HepG2 (cell line): ENCODE data around the gene CAST. TPM values are rescaled to one million over a fixed set of nuclear protein-coding genes. Genes with fewer than 3 reads are reported as not detected.

Experiments used
- CHD2 ChIP-seq: IDR thresholded peaks from 2 replicates; pipeline ENCODE4 v1.6.1; 2011; ENCODE audit warnings: low read depth, low read length, improper control_type of control experiment
- DMAP1 ChIP-seq: IDR thresholded peaks from 2 replicates; pipeline ENCODE4 v1.6.1; 2016
- GABPB1 ChIP-seq: IDR thresholded peaks from 2 replicates; pipeline ENCODE4 v1.6.1; 2016; ENCODE audit warnings: mild to moderate bottlenecking, missing genetic modification reagents, moderate library complexity, missing compliant biosample characterization
- HMGXB4 ChIP-seq, 2 experiments: sonication (generic) in 1 of 2; formaldehyde crosslinking in 1 of 2; IDR thresholded peaks; 2 replicates each; pipeline versions ENCODE4 v1.4.0 to v1.6.1; 2018 to 2020; ENCODE audit warnings: missing genetic modification reagents in 2 of 2, borderline replicate concordance in 1 of 2, low read depth in 1 of 2, mild to moderate bottlenecking in 1 of 2, missing biosample characterization in 1 of 2
- MEIS1 ChIP-seq: sonication (generic); formaldehyde crosslinking; IDR thresholded peaks from 2 replicates; pipeline ENCODE4 v1.9.0; 2021; ENCODE audit warnings: mild to moderate bottlenecking, missing genetic modification reagents, moderate library complexity, borderline replicate concordance
- MEIS2 ChIP-seq: sonication (generic); formaldehyde crosslinking; IDR thresholded peaks from 2 replicates; pipeline ENCODE4 v1.9.0; 2021; ENCODE audit warnings: mild to moderate bottlenecking, missing genetic modification reagents
- MYNN ChIP-seq: sonication (generic); formaldehyde crosslinking; IDR thresholded peaks from 2 replicates; pipeline ENCODE4 v1.4.0; 2020; ENCODE audit warnings: mild to moderate bottlenecking, low read depth, missing genetic modification reagents
- NR2C2 ChIP-seq: sonication (generic); formaldehyde crosslinking; IDR thresholded peaks from 2 replicates; pipeline ENCODE4 v1.4.0; 2020; ENCODE audit warnings: missing genetic modification reagents, mild to moderate bottlenecking, moderate library complexity, borderline replicate concordance
- NR2F6 ChIP-seq, 2 experiments: IDR thresholded peaks; 2 replicates each; pipeline ENCODE4 v1.6.1; 2016; ENCODE audit warnings: antibody characterized with exemption in 1 of 2, mild to moderate bottlenecking in 1 of 2
- PHF21A ChIP-seq: sonication (generic); formaldehyde crosslinking; IDR thresholded peaks from 2 replicates; pipeline ENCODE4 v1.5.0; 2020; ENCODE audit warnings: mild to moderate bottlenecking, missing genetic modification reagents
- POLR2A ChIP-seq, 2 experiments: IDR thresholded peaks; 2 replicates each; pipeline ENCODE4 v1.6.1; 2011; ENCODE audit warnings: low read depth in 2 of 2, low read length in 2 of 2, mild to moderate bottlenecking in 1 of 2, moderate library complexity in 1 of 2; ENCODE audit not compliant: insufficient read depth in 1 of 2
- RFX3 ChIP-seq: IDR thresholded peaks from 2 replicates; pipeline ENCODE4 v1.6.1; 2016; ENCODE audit warnings: missing biosample characterization, missing genetic modification reagents
- RXRA ChIP-seq: sonication (generic); formaldehyde crosslinking; IDR thresholded peaks from 2 replicates; pipeline ENCODE4 v1.5.1; 2020; ENCODE audit warnings: missing genetic modification reagents
- SP5 ChIP-seq: IDR thresholded peaks from 2 replicates; pipeline ENCODE4 v1.6.1; 2016; ENCODE audit warnings: low read depth, borderline replicate concordance
- WIZ ChIP-seq: sonication (generic); formaldehyde crosslinking; IDR thresholded peaks from 2 replicates; pipeline ENCODE4 v1.5.1; 2020; ENCODE audit warnings: mild to moderate bottlenecking, missing genetic modification reagents
- ZNF234 ChIP-seq: sonication (generic); formaldehyde crosslinking; conservative IDR thresholded peaks from 2 replicates; pipeline ENCODE4 v1.5.1; 2020; ENCODE audit warnings: mild to moderate bottlenecking, missing genetic modification reagents
- ZNF292 ChIP-seq: sonication (generic); formaldehyde crosslinking; IDR thresholded peaks from 2 replicates; pipeline ENCODE4 v1.8.1; 2022; ENCODE audit warnings: mild to moderate bottlenecking, low read depth, missing genetic modification reagents, borderline replicate concordance
- ZNF362 ChIP-seq: sonication (generic); formaldehyde crosslinking; IDR thresholded peaks from 2 replicates; pipeline ENCODE4 v1.4.0; 2020; ENCODE audit warnings: missing genetic modification reagents, mild to moderate bottlenecking, borderline replicate concordance
- ZNF546 ChIP-seq: sonication (generic); formaldehyde crosslinking; conservative IDR thresholded peaks from 2 replicates; pipeline ENCODE4 v1.8.1; 2023; ENCODE audit warnings: mild to moderate bottlenecking, missing genetic modification reagents
- ZNF761 ChIP-seq: sonication (generic); formaldehyde crosslinking; conservative IDR thresholded peaks from 2 replicates; pipeline ENCODE4 v1.4.0; 2020; ENCODE audit warnings: mild to moderate bottlenecking, missing genetic modification reagents
- ZNF776 ChIP-seq: sonication (generic); formaldehyde crosslinking; IDR thresholded peaks from 2 replicates; pipeline ENCODE4 v1.4.0; 2020; ENCODE audit warnings: mild to moderate bottlenecking, missing genetic modification reagents
- ZSCAN31 ChIP-seq: sonication (generic); formaldehyde crosslinking; IDR thresholded peaks from 2 replicates; pipeline ENCODE4 v1.5.0; 2020; ENCODE audit warnings: low read depth, mild to moderate bottlenecking, missing genetic modification reagents
- polyA plus RNA-seq, 8 experiments: library from polyadenylated mRNA; depleted of rRNA in 3 of 8; stranded (reverse) in 7 of 8; unstranded in 1 of 8; fragments of >200 nt; fragmentation: Illumina TruSeq in 4 of 8; extraction: Trizol in 4 of 8; gene quantifications; 2 replicates each; pipeline versions ENCODE4 v1.2.1 to v1.2.3, GENCODE V29; 2011 to 2016; ENCODE audit warnings: low read depth in 4 of 8, missing spikeins in 1 of 8, mixed read lengths in 1 of 8; ENCODE audit not compliant: insufficient read depth in 1 of 8
- total RNA-seq, 5 experiments: library from RNA; depleted of rRNA; stranded (reverse); fragments of >200 nt; fragmentation: Illumina TruSeq; extraction: Trizol; gene quantifications; 2 replicates each; pipeline ENCODE4 v1.2.3, GENCODE V29; 2016; ENCODE audit warnings: low read depth in 1 of 5

The CAST gene
- total and polyA plus RNA-seq, 2 of the 13 experiments (the other 11 are each of a cell fraction or from before 2014, with no cell fraction given), result 42.1 to 67.6 TPM

GRCh38 chr5:96661855-96662724 lies at the start of gene CAST (continued):
- TF ChIP-seq HMGXB4 (CRISPR knock-in tag; IDR thresholded peaks at IDR 0.05; ENCODE audit: borderline replicate concordance in 1 of 2, low read depth in 1 of 2) (peak in 1 of 2 experiments; percentile 53; a peak in 2 of 4 replicates), PHF21A (peak; percentile 74), ZNF362 (CRISPR knock-in tag) (peak; percentile 26; the same call in 1 of the 2 replicates), SP5 (CRISPR knock-in tag) (peak; percentile 45), MYNN (peak; percentile 46; the same call in 1 of the 2 replicates), ZNF776 (CRISPR knock-in tag) (0 out of 2 replicates have a peak, but pooled peaks have one; percentile 7), NR2C2 (CRISPR knock-in tag) (peak; percentile 73; the same call in 1 of the 2 replicates), ZNF292 (peak; percentile 78), ZNF546 (CRISPR knock-in tag) (0 out of 2 replicates have a peak, but pooled peaks have one; percentile 25), CHD2 (peak; percentile 53; the same call in 1 of the 2 replicates), MEIS2 (CRISPR knock-in tag) (peak; percentile 50; the same call in 1 of the 2 replicates), DMAP1 (CRISPR knock-in tag) (peak; percentile 55), POLR2A (IDR thresholded peaks at IDR 0.05; ENCODE audit: insufficient read depth in 1 of 2, low read depth in 2 of 2, low read length in 2 of 2) (peak in 1 of 2 experiments; percentile 42; a peak in 1 of 4 replicates), ZSCAN31 (CRISPR knock-in tag) (no peak), MEIS1 (CRISPR knock-in tag) (0 out of 2 replicates have a peak, but pooled peaks have one; percentile 44), WIZ (CRISPR knock-in tag) (0 out of 2 replicates have a peak, but pooled peaks have one; percentile 10), ZNF234 (CRISPR knock-in tag) (no peak), ZNF761 (0 out of 2 replicates have a peak, but pooled peaks have one; percentile 44), RXRA (0 out of 2 replicates have a peak, but pooled peaks have one; percentile 46), RFX3 (CRISPR knock-in tag) (no peak), NR2F6 (IDR thresholded peaks at IDR 0.05) (no peak; the same call in 1 of the 2 replicates), NR2F6 (CRISPR knock-in tag; IDR thresholded peaks at IDR 0.05) (0 out of 2 replicates have a peak, but pooled peaks have one; percentile 30), GABPB1 (CRISPR knock-in tag) (peak; percentile 79)
